AG04450 (cell line): ENCODE data around the gene RAB11B. TPM values are rescaled to one million over a fixed set of nuclear protein-coding genes. Genes with fewer than 3 reads are reported as not detected.

Experiments used
- CTCF ChIA-PET: fragments of 300-600, 350-600 bp; formaldehyde crosslinking; extraction: SDS; loops from one replicate; lab custom pipeline; 2022; ENCODE audit warnings: antibody characterized with exemption, inconsistent platforms; lab: Charles Lee
- POLR2A ChIA-PET: fragments of 350-600 bp; formaldehyde crosslinking; extraction: SDS; loops from one replicate; lab custom pipeline; 2021; ENCODE audit warnings: antibody characterized with exemption, inconsistent platforms; lab: Yijun Ruan, JAX
- DNase-seq: peaks from one replicate; pipeline ENCODE4 v3.0.0-alpha.2; 2011; ENCODE audit warnings: low read depth, low spot score
- H3K27ac ChIP-seq: one replicate; pipeline ENCODE4 v1.5.1; 2012; ENCODE audit warnings: low read depth, low read length, control low read depth
- H3K27me3 ChIP-seq: one replicate; pipeline ENCODE4 v1.6.0; 2012; ENCODE audit warnings: low read length; ENCODE audit not compliant: control insufficient read depth, insufficient read depth
- H3K4me3 ChIP-seq: 2 replicates; pipeline ENCODE4 v1.5.1; 2011; ENCODE audit warnings: mild to moderate bottlenecking, low read depth, low read length, control low read depth
- H3K9me3 ChIP-seq: 2 replicates; pipeline ENCODE4 v1.5.1; 2012; ENCODE audit warnings: low read length; ENCODE audit not compliant: control insufficient read depth, insufficient read depth
- polyA plus RNA-seq: library from polyadenylated mRNA; depleted of rRNA; stranded (reverse); fragments of >200 nt; gene quantifications from 2 replicates; pipeline ENCODE4 v1.2.3, GENCODE V29; 2011
- TF ChIP-seq, protein P1 (sequence below): IDR thresholded peaks from 2 replicates; pipeline ENCODE4 v1.5.1; 2011; ENCODE audit warnings: low read depth, low read length, control low read depth, inconsistent platforms

The RAB11B gene
- polyA plus RNA-seq, 1 experiment: 25.3 TPM

GRCh38 chr19:8397746-8398310 is 7.7 kb downstream of the RAB11B start:
- ChIA-PET CTCF (interaction anchor here (0.6 to 2.3 kb wide), 6 partner anchors 15 to 86 kb away, joined by 3 to 10 read pairs (median 5); partner anchors contain the start of gene MARCHF2), POLR2A (interaction anchor here (0.6 to 1.6 kb wide), 3 partner anchors 15 to 94 kb away, joined by 3 read pairs; partner anchors contain the start of gene MARCHF2)
- Histone ChIP-seq H3K9me3 (no peaks in the 10 kb centered on the region; the same call in 1 of the 2 replicates), H3K4me3 (no peak overlapping the region), H3K27me3 (no peaks in the 10 kb centered on the region), H3K27ac (no peak overlapping the region)
- DNase-seq: no peak
- TF ChIP-seq, protein P1, sequence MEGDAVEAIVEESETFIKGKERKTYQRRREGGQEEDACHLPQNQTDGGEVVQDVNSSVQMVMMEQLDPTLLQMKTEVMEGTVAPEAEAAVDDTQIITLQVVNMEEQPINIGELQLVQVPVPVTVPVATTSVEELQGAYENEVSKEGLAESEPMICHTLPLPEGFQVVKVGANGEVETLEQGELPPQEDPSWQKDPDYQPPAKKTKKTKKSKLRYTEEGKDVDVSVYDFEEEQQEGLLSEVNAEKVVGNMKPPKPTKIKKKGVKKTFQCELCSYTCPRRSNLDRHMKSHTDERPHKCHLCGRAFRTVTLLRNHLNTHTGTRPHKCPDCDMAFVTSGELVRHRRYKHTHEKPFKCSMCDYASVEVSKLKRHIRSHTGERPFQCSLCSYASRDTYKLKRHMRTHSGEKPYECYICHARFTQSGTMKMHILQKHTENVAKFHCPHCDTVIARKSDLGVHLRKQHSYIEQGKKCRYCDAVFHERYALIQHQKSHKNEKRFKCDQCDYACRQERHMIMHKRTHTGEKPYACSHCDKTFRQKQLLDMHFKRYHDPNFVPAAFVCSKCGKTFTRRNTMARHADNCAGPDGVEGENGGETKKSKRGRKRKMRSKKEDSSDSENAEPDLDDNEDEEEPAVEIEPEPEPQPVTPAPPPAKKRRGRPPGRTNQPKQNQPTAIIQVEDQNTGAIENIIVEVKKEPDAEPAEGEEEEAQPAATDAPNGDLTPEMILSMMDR: no peak

DNA sequence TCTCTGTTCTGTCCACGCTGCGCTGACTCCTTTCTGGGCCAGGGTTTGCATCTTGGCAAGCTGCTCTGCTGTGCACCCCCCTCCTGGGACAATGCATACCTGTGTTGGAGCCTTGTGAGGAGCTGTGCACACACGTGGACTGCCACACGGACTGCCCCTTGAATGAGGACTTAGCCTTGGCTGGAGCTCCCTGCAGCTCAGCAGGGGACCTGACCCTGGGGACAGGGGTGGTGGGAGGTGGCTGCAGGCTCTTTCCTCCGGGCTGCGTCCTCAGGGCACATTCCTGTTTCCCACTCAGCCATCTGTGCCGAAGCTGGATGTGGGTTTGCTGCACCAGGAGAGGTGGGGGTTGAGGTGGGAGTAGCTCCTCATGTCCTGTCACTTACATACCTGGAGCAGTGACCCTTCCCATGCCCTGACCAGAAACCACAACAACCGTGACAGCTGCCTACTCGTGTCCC is 8.2 kb downstream of the RAB11B start:
- Histone ChIP-seq H3K4me3 (no peak overlapping the region), H3K27me3 (no peaks in the 10 kb centered on the region), H3K27ac (no peak overlapping the region), H3K9me3 (no peaks in the 10 kb centered on the region; the same call in 1 of the 2 replicates)
- TF ChIP-seq, protein P1: no peak
- no peak for DNase-seq
- POLR2A ChIA-PET: interaction anchor here (0.6 to 1.6 kb wide), 5 partner anchors 15 to 116 kb away, joined by 3 to 6 read pairs (median 3); partner anchors contain the start of genes MARCHF2 and ZNF414
- CTCF ChIA-PET: interaction anchor here (0.8 to 2.3 kb wide), 2 partner anchors 15 to 44 kb away, joined by 3 to 10 read pairs; partner anchors contain the start of gene MARCHF2

DNA sequence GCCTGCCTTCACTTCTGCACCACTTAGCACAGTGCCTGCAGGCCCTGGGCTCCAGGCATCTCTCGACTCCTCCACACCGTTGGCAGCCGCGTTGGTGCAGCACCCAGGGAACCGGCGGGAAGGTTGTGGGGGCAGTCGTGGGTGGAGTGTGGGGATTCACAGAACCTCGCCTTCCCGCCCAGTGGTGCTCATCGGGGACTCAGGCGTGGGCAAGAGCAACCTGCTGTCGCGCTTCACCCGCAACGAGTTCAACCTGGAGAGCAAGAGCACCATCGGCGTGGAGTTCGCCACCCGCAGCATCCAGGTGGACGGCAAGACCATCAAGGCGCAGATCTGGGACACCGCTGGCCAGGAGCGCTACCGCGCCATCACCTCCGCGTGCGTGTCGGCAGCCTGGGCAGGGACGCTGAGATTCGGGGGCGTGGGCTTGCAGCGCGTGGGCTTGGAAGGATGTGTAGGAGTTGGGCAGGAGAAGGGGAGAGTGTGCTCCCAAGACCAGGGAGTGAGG is 9.6 kb downstream of the RAB11B start:
- Histone ChIP-seq H3K4me3 (no peak overlapping the region), H3K27ac (no peak overlapping the region), H3K9me3 (no peaks in the 10 kb centered on the region; the same call in 1 of the 2 replicates), H3K27me3 (no peaks in the 10 kb centered on the region)
- TF ChIP-seq, protein P1: no peak
- ChIA-PET CTCF (no interaction called here), POLR2A (interaction anchor here (1.0 kb wide), 1 partner anchor 39 kb away, joined by 3 read pairs; no protein-coding TSS in a partner anchor)
- no peak for DNase-seq

DNA sequence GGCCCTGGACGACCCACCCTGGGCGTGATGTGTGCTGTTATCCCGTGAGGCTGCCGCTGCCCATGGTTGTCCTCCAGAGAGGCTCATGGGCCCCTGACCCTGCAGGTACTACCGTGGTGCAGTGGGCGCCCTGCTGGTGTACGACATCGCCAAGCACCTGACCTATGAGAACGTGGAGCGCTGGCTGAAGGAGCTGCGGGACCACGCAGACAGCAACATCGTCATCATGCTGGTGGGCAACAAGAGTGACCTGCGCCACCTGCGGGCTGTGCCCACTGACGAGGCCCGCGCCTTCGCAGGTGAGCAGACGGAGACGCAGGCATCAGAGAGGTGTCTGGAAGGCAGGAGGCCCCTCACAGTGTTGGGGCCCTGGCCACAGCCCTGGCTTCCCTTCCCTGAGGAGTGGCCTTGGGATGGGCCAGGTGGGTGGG is 11.8 kb downstream of the RAB11B start:
- ChIA-PET CTCF (no interaction called here), POLR2A (no interaction called here)
- H3K9me3 ChIP-seq: no peaks in the 10 kb centered on the region; the same call in 1 of the 2 replicates
- H3K27ac ChIP-seq: no peak overlapping the region
- no peaks in the 10 kb centered on the region for H3K27me3 ChIP-seq
- H3K4me3 ChIP-seq: no peak overlapping the region
- TF ChIP-seq, protein P1: no peak
- no peak for DNase-seq
